ENCODE data around the gene TNFRSF13B.
A peak's percentile ranks its signal among the peaks of the same experiment; 100 is the strongest.

Gene TNFRSF13B

GRCh38 chr17:16947470-16947869 is 24.4 kb downstream of the TNFRSF13B start:
- Histone ChIP-seq H3K4me3 (ENCODE audit: low read depth, low read length, poor library complexity, severe bottlenecking) (no peak overlapping the region), H3K27ac (ENCODE audit: low read depth, low read length, poor library complexity, severe bottlenecking) (no peak overlapping the region), H3K9ac (ENCODE audit: low read length) (no peak overlapping the region), H3K27me3 (ENCODE audit: insufficient read depth, low read length) (no peaks in the 10 kb centered on the region), H3K4me2 (ENCODE audit: low read length) (no peak overlapping the region), H3K9me3 (ENCODE audit: low read length) (peaks cover 10% of the 10 kb centered on the region), H4K20me1 (ENCODE audit: insufficient read depth, low read length) (no peaks in the 10 kb centered on the region), H3K9me2 (ENCODE audit: low read depth, low read length) (no peaks in the 10 kb centered on the region), H3K4me1 (ENCODE audit: insufficient read depth, low read length, severe bottlenecking) (peaks cover 30% of the 10 kb centered on the region), H3K79me2 (ENCODE audit: insufficient read depth, low read length) (no peaks in the 10 kb centered on the region), H3F3A (ENCODE audit: insufficient read depth, low read length) (no peaks in the 10 kb centered on the region), H3K36me3 (ENCODE audit: insufficient read depth, low read length) (peaks cover 48% of the 10 kb centered on the region), H2AFZ (ENCODE audit: low read length) (no peak overlapping the region)
- TF ChIP-seq EZH2 (IDR thresholded peaks at IDR 0.05; ENCODE audit: borderline replicate concordance, low read length) (no peak), CTCF (IDR thresholded peaks at IDR 0.05; ENCODE audit: low read length) (no peak)

- Histone ChIP-seq H2AFZ (ENCODE audit: low read length) (no peak overlapping the region), H3K4me3 (ENCODE audit: low read depth, low read length, poor library complexity, severe bottlenecking) (no peak overlapping the region), H3K27ac (ENCODE audit: low read depth, low read length, poor library complexity, severe bottlenecking) (peak overlapping the region; percentile 27), H3K4me1 (ENCODE audit: insufficient read depth, low read length, severe bottlenecking) (peaks cover 30% of the 10 kb centered on the region), H3K9me3 (ENCODE audit: low read length) (peaks cover 10% of the 10 kb centered on the region), H3K9ac (ENCODE audit: low read length) (no peak overlapping the region), H3K4me2 (ENCODE audit: low read length) (peak overlapping the region; percentile 25; the same call in 1 of the 2 replicates), H4K20me1 (ENCODE audit: insufficient read depth, low read length) (no peaks in the 10 kb centered on the region), H3K36me3 (ENCODE audit: insufficient read depth, low read length) (peaks cover 45% of the 10 kb centered on the region), H3F3A (ENCODE audit: insufficient read depth, low read length) (no peaks in the 10 kb centered on the region), H3K79me2 (ENCODE audit: insufficient read depth, low read length) (no peaks in the 10 kb centered on the region), H3K27me3 (ENCODE audit: insufficient read depth, low read length) (no peaks in the 10 kb centered on the region), H3K9me2 (ENCODE audit: low read depth, low read length) (no peaks in the 10 kb centered on the region)
- TF ChIP-seq CTCF (IDR thresholded peaks at IDR 0.05; ENCODE audit: low read length) (peak; percentile 53), EZH2 (IDR thresholded peaks at IDR 0.05; ENCODE audit: borderline replicate concordance, low read length) (no peak)
Measured at GRCh38 chr17:16945663-16946218, 26.2 kb downstream of the TNFRSF13B start.

GRCh38 chr17:16945136-16945482 is 26.8 kb downstream of the TNFRSF13B start:
- H3F3A ChIP-seq (ENCODE audit: insufficient read depth, low read length) = no peaks in the 10 kb centered on the region
- H3K9me2 ChIP-seq (ENCODE audit: low read depth, low read length) = no peaks in the 10 kb centered on the region
- TF ChIP-seq CTCF (IDR thresholded peaks at IDR 0.05; ENCODE audit: low read length) = no peak
- TF ChIP-seq EZH2 (IDR thresholded peaks at IDR 0.05; ENCODE audit: borderline replicate concordance, low read length) = no peak
- H3K4me3 ChIP-seq (ENCODE audit: low read depth, low read length, poor library complexity, severe bottlenecking) = no peak overlapping the region
- peaks cover 40% of the 10 kb centered on the region for H3K36me3 ChIP-seq (ENCODE audit: insufficient read depth, low read length)
- H3K4me1 ChIP-seq (ENCODE audit: insufficient read depth, low read length, severe bottlenecking) = peaks cover 30% of the 10 kb centered on the region
- H2AFZ ChIP-seq (ENCODE audit: low read length) = no peak overlapping the region
- no peaks in the 10 kb centered on the region for H3K27me3 ChIP-seq (ENCODE audit: insufficient read depth, low read length)
- H3K79me2 ChIP-seq (ENCODE audit: insufficient read depth, low read length) = no peaks in the 10 kb centered on the region
- H3K4me2 ChIP-seq (ENCODE audit: low read length) = no peak overlapping the region
- H3K9me3 ChIP-seq (ENCODE audit: low read length) = peaks cover 10% of the 10 kb centered on the region
- H3K9ac ChIP-seq (ENCODE audit: low read length) = no peak overlapping the region
- no peak overlapping the region for H3K27ac ChIP-seq (ENCODE audit: low read depth, low read length, poor library complexity, severe bottlenecking)
- H4K20me1 ChIP-seq (ENCODE audit: insufficient read depth, low read length) = no peaks in the 10 kb centered on the region
